ENCODE results near the gene HSBP1L1. TPM values are rescaled to one million over a fixed set of nuclear protein-coding genes. Genes with fewer than 3 reads are reported as not detected.
A peak's percentile ranks its signal among the peaks of the same experiment; 100 is the strongest.
"Not testable (repeated sequence)": the region's sequence is repeated elsewhere in the genome, so short reads cannot be mapped to it uniquely, and the experiment has no call there.

Gene HSBP1L1
- total and polyA plus RNA-seq, 7 experiments from 2014 or later, result 13.7 to 44.9 (median 32.4) TPM

GRCh38 chr18:79958981-79959380 lies 5.5 kb upstream of the HSBP1L1 start:
- Mint-ChIP-seq H3K9me3 (no peaks in the 10 kb centered on the region), H3K27me3 (no peaks in the 10 kb centered on the region), H3K4me1 (peaks cover 0 to 31% (median 14%) of the 10 kb centered on the region in 7 donors), H3K27ac (no peak overlapping the region), H3K4me3 (no peak overlapping the region), H3K36me3 (no peaks in the 10 kb centered on the region)
- POLR2A ChIA-PET, result interaction anchor here (0.6 kb wide), 1 partner anchor 27 kb away, joined by 3 read pairs; no protein-coding TSS in a partner anchor
- H3K36me3 ChIP-seq (ENCODE audit: control insufficient read depth in 2 of 3, insufficient read depth in 3 of 3, low read length in 3 of 3), result no peaks in the 10 kb centered on the region
- peaks cover 14 to 16% of the 10 kb centered on the region in 2 donors for H3K4me1 ChIP-seq (ENCODE audit: control insufficient read depth in 2 of 2, insufficient read depth in 2 of 2, low read length in 2 of 2)
- H3K27me3 ChIP-seq (ENCODE audit: control insufficient read depth in 2 of 2, insufficient read depth in 2 of 2, low read length in 2 of 2), result no peaks in the 10 kb centered on the region
- no peaks in the 10 kb centered on the region for H3K9me3 ChIP-seq (ENCODE audit: control insufficient read depth in 2 of 3, low read length in 3 of 3)
- DNase-seq (no peak), ATAC-seq (no peak)
- CTCF ChIA-PET, result no interaction called here
- intact Hi-C loops (cut with micrococcal nuclease), result loop anchor here in 1 of 2 donors (10.0 kb wide), 1 partner anchor 434 kb away; no protein-coding TSS in a partner anchor
- H3K27ac ChIP-seq (ENCODE audit: low read depth, low read length), result no peak overlapping the region
- no peak overlapping the region for H3K4me3 ChIP-seq (ENCODE audit: low read length)

DNA sequence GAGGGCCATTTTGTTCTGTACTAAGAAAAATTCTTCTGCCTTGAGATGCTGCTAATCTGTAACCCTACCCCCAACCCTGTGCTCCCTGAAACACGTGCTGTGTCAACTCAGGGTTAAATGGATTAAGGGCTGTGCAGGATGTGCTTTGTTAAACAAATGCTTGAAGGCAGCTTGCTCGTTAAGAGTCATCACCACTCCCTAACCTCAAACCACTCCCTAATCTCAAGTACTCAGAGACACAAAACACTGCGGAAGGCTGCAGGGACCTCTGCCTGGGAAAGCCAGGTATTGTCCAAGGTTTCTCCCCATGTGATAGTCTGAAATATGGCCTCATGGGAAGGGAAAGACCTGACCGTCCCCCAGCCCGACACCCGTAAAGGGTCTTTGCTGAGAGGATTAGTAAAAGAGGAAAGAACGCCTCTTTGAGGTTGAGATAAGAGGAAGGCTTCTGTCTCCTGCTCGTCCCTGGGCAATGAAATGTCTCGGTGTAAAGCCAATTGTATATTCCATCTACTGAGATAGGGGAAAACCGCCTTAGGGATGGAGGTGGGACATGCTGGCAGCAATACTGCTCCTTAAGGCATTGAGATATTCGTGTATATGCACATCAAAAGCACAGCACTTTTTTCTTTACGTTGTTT lies 4.2 kb upstream of the HSBP1L1 start:
- H3K36me3 ChIP-seq (ENCODE audit: control insufficient read depth in 2 of 3, insufficient read depth in 3 of 3, low read length in 3 of 3); H3K9me3 Mint-ChIP-seq; ATAC-seq; H3K27me3 ChIP-seq (ENCODE audit: control insufficient read depth in 2 of 2, insufficient read depth in 2 of 2, low read length in 2 of 2); H3K9me3 ChIP-seq (ENCODE audit: control insufficient read depth in 2 of 3, low read length in 3 of 3); H3K27me3 Mint-ChIP-seq; H3K36me3 Mint-ChIP-seq: not testable (repeated sequence)
- Mint-ChIP-seq H3K4me1 (peaks cover 0 to 33% (median 14%) of the 10 kb centered on the region in 7 donors), H3K27ac (peak overlapping the region in 8 of 9 donors; percentile 81 to 98 (median 88)), H3K4me3 (peak overlapping the region in 8 of 10 donors; percentile 70 to 86 (median 79))
- Histone ChIP-seq H3K4me1 (ENCODE audit: control insufficient read depth in 2 of 2, insufficient read depth in 2 of 2, low read length in 2 of 2) (peaks cover 14 to 16% of the 10 kb centered on the region in 2 donors), H3K4me3 (ENCODE audit: low read length) (peak overlapping the region; percentile 24), H3K27ac (ENCODE audit: low read depth, low read length) (peak overlapping the region; percentile 43)
- intact Hi-C loops (cut with micrococcal nuclease), result loop anchor here (1.0 to 10.0 kb wide), 4 partner anchors 8 to 568 kb away; partner anchors contain the start of genes KCNG2 (in 1 of the 2) and SLC66A2 (in 1 of the 2)
- POLR2A ChIA-PET, result interaction anchor here (1.0 kb wide), 2 partner anchors 14 to 28 kb away, joined by 3 to 4 read pairs; partner anchors contain the start of gene TXNL4A
- CTCF ChIA-PET, result interaction anchor here (1.0 kb wide), 1 partner anchor 10 kb away, joined by 3 read pairs; no protein-coding TSS in a partner anchor
- peak in 5 of 9 donors; percentile 22 to 54 (median 51) for DNase-seq

DNA sequence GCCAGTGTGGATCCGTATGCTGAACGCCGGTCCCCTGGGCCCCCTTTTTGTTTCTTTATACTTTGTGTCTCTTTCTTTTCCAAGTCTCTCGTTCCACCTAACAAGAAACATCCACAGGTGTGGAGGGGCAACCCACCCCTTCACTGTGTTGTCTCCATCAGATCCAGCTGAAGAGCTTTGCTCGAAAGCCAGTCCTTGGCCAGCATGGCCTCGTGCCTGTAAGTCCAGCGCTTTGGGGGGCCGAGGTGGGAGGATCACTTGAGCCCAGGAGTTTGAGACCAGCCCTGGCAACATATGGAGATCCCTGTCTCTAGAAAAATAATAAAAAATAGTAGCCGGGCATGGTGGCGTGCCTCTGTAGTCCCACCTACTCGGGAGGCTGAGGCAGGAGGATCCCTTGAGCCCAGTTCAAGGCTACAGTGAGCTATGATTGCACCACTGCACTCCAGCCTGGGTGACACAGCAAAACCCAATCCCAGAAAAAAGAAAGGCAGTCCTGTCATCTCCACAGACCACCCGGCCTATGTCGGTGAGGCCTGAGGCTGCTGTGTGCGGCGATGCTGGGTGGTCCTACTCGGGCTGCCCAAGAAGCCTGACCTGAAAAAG lies 3.4 kb upstream of the HSBP1L1 start:
- H3K27ac ChIP-seq (ENCODE audit: low read depth, low read length), result peak overlapping the region; percentile 43
- POLR2A ChIA-PET, result interaction anchor here (1.3 to 1.6 kb wide), 3 partner anchors 10 to 282 kb away, joined by 3 to 4 read pairs (median 4); partner anchors contain the start of gene SLC66A2
- Mint-ChIP-seq H3K4me3 (peak overlapping the region in 8 of 10 donors; percentile 70 to 86 (median 79)), H3K9me3 (no peaks in the 10 kb centered on the region), H3K4me1 (peaks cover 5 to 38% (median 15%) of the 10 kb centered on the region in 7 donors), H3K27me3 (no peaks in the 10 kb centered on the region), H3K36me3 (no peaks in the 10 kb centered on the region), H3K27ac (peak overlapping the region in 8 of 9 donors; percentile 81 to 98 (median 88))
- no peak for ATAC-seq
- no peaks in the 10 kb centered on the region for H3K36me3 ChIP-seq (ENCODE audit: control insufficient read depth in 2 of 3, insufficient read depth in 3 of 3, low read length in 3 of 3)
- DNase-seq, result no peak
- peaks cover 14 to 19% of the 10 kb centered on the region in 2 donors for H3K4me1 ChIP-seq (ENCODE audit: control insufficient read depth in 2 of 2, insufficient read depth in 2 of 2, low read length in 2 of 2)
- no peak overlapping the region for H3K4me3 ChIP-seq (ENCODE audit: low read length)
- no peaks in the 10 kb centered on the region for H3K27me3 ChIP-seq (ENCODE audit: control insufficient read depth in 2 of 2, insufficient read depth in 2 of 2, low read length in 2 of 2)
- CTCF ChIA-PET, result no interaction called here
- no peaks in the 10 kb centered on the region for H3K9me3 ChIP-seq (ENCODE audit: control insufficient read depth in 2 of 3, low read length in 3 of 3)
- intact Hi-C loops (cut with micrococcal nuclease), result loop anchor here (1.0 to 10.0 kb wide), 4 partner anchors 9 to 569 kb away; partner anchors contain the start of genes KCNG2 (in 1 of the 2) and SLC66A2 (in 1 of the 2)

- Mint-ChIP-seq H3K27ac (peak overlapping the region in 6 of 9 donors; percentile 48 to 87 (median 68)), H3K36me3 (no peaks in the 10 kb centered on the region), H3K4me1 (peaks cover 5 to 38% (median 15%) of the 10 kb centered on the region in 7 donors), H3K27me3 (no peaks in the 10 kb centered on the region), H3K4me3 (peak overlapping the region in 1 of 10 donors; percentile 25), H3K9me3 (no peaks in the 10 kb centered on the region)
- DNase-seq (no peak), ATAC-seq (no peak)
- H3K27ac ChIP-seq (ENCODE audit: low read depth, low read length), result no peak overlapping the region
- CTCF ChIA-PET, result interaction anchor here (0.8 kb wide), 1 partner anchor 12 kb away, joined by 3 read pairs; no protein-coding TSS in a partner anchor
- POLR2A ChIA-PET, result interaction anchor here (1.3 to 1.6 kb wide), 3 partner anchors 11 to 283 kb away, joined by 3 to 4 read pairs (median 4); partner anchors contain the start of gene SLC66A2
- H3K9me3 ChIP-seq (ENCODE audit: control insufficient read depth in 2 of 3, low read length in 3 of 3), result no peaks in the 10 kb centered on the region
- H3K36me3 ChIP-seq (ENCODE audit: control insufficient read depth in 2 of 3, insufficient read depth in 3 of 3, low read length in 3 of 3), result no peaks in the 10 kb centered on the region
- intact Hi-C loops (cut with micrococcal nuclease), result loop anchor here (5.0 to 10.0 kb wide), 2 partner anchors 167 to 569 kb away; partner anchors contain the start of gene KCNG2 (in 1 of the 2)
- no peaks in the 10 kb centered on the region for H3K27me3 ChIP-seq (ENCODE audit: control insufficient read depth in 2 of 2, insufficient read depth in 2 of 2, low read length in 2 of 2)
- H3K4me1 ChIP-seq (ENCODE audit: control insufficient read depth in 2 of 2, insufficient read depth in 2 of 2, low read length in 2 of 2), result peaks cover 14 to 19% of the 10 kb centered on the region in 2 donors
- H3K4me3 ChIP-seq (ENCODE audit: low read length), result no peak overlapping the region
Measured at GRCh38 chr18:79961527-79962291, 2.7 kb upstream of the HSBP1L1 start.

- Mint-ChIP-seq H3K4me3 (peak overlapping the region in 3 of 10 donors; percentile 33 to 88 (median 59)), H3K9me3 (no peaks in the 10 kb centered on the region), H3K36me3 (peaks cover 0 to 4% (median 2%) of the 10 kb centered on the region in 5 donors), H3K27ac (peak overlapping the region in 6 of 9 donors; percentile 52 to 81 (median 68)), H3K4me1 (peaks cover 9 to 42% (median 20%) of the 10 kb centered on the region in 7 donors), H3K27me3 (no peaks in the 10 kb centered on the region)
- Histone ChIP-seq H3K27ac (ENCODE audit: low read depth, low read length) (no peak overlapping the region), H3K4me3 (ENCODE audit: low read length) (no peak overlapping the region), H3K36me3 (ENCODE audit: control insufficient read depth in 2 of 3, insufficient read depth in 3 of 3, low read length in 3 of 3) (peaks cover 0 to 1% (median 0%) of the 10 kb centered on the region in 3 experiments), H3K9me3 (ENCODE audit: control insufficient read depth in 2 of 3, low read length in 3 of 3) (no peaks in the 10 kb centered on the region), H3K27me3 (ENCODE audit: control insufficient read depth in 2 of 2, insufficient read depth in 2 of 2, low read length in 2 of 2) (no peaks in the 10 kb centered on the region), H3K4me1 (ENCODE audit: control insufficient read depth in 2 of 2, insufficient read depth in 2 of 2, low read length in 2 of 2) (peaks cover 14 to 19% of the 10 kb centered on the region in 2 donors)
- POLR2A ChIA-PET, result interaction anchor here (1.0 to 1.6 kb wide), 3 partner anchors 10 to 25 kb away, joined by 3 to 8 read pairs (median 4); partner anchors contain the start of gene SLC66A2
- intact Hi-C loops (cut with micrococcal nuclease), result loop anchor here (5.0 to 10.0 kb wide), 2 partner anchors 168 to 570 kb away; partner anchors contain the start of gene KCNG2 (in 1 of the 2)
- CTCF ChIA-PET, result interaction anchor here (0.8 kb wide), 1 partner anchor 13 kb away, joined by 3 read pairs; no protein-coding TSS in a partner anchor
- DNase-seq (no peak), ATAC-seq (no peak)
Measured at GRCh38 chr18:79962311-79962710, 2.1 kb upstream of the HSBP1L1 start.

All from naive thymus-derived CD4-positive, alpha-beta T cell (primary cell).